Uterus (tissue), 2 donors: ENCODE results near the gene SLC9C2.

Source experiments
- POLR2A ChIP-seq, 2 donors: fragments of 450-650 bp; IDR thresholded peaks; one replicate each; pipeline ENCODE4 v1.6.1; 2016; ENCODE audit warnings: antibody characterized with exemption in 2 of 2, mild to moderate bottlenecking in 1 of 2, moderate library complexity in 1 of 2
- TF ChIP-seq, protein P1 (sequence below), 4 experiments: fragments of 200-600 bp in 2 of 4; fragments of 450-650 bp in 2 of 4; sonication (generic) in 2 of 4; IDR thresholded peaks; one replicate each; pipeline ENCODE4 v1.5.1; 2016 to 2019; ENCODE audit warnings: antibody characterized with exemption in 4 of 4, mild to moderate bottlenecking in 2 of 4, moderate library complexity in 1 of 4

DNA sequence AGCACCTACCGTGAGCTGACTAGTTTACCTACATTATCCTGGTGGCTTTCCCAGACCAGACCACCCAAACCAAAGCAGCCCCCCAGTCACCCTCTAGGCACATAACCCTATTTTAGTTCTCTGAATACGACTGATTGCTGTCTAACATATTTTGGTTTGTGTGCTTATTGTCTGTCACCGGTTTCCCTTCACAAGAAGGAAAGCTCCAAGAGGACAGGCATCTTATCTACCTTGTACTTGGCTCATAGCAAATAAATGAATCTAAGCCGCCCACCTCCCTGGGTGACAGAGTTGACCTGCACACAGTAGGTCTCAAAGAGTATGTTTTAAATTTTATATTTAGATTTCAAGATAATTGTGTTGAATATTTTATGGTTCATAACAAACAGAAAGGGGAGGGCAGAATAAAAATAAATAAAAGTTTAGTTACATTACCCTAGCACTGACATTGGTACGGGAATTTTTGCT is 126.6 kb downstream of the SLC9C2 start:
- TF ChIP-seq, protein P1, sequence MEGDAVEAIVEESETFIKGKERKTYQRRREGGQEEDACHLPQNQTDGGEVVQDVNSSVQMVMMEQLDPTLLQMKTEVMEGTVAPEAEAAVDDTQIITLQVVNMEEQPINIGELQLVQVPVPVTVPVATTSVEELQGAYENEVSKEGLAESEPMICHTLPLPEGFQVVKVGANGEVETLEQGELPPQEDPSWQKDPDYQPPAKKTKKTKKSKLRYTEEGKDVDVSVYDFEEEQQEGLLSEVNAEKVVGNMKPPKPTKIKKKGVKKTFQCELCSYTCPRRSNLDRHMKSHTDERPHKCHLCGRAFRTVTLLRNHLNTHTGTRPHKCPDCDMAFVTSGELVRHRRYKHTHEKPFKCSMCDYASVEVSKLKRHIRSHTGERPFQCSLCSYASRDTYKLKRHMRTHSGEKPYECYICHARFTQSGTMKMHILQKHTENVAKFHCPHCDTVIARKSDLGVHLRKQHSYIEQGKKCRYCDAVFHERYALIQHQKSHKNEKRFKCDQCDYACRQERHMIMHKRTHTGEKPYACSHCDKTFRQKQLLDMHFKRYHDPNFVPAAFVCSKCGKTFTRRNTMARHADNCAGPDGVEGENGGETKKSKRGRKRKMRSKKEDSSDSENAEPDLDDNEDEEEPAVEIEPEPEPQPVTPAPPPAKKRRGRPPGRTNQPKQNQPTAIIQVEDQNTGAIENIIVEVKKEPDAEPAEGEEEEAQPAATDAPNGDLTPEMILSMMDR (IDR thresholded peaks at IDR 0.05), result no peak
- no peak for TF ChIP-seq POLR2A (IDR thresholded peaks at IDR 0.05)
